ENCODE results near the gene KCND2. TPM values are rescaled to one million over a fixed set of nuclear protein-coding genes. Genes with fewer than 3 reads are reported as not detected.

Gene KCND2
- polyA plus RNA-seq, 1 of the 3 experiments (the other 2 are of a cell fraction) = not detected

- Histone ChIP-seq H3F3A (replicated peaks; ENCODE audit: insufficient read depth) (no peaks in the 10 kb centered on the region), H2AFZ (ENCODE audit: low read depth) (no peak overlapping the region), H4K20me1 (ENCODE audit: insufficient read depth) (no peaks in the 10 kb centered on the region), H3K9ac (no peak overlapping the region), H3K9me2 (0 out of 2 replicates have a peak, but pooled peaks cover 3% of the 10 kb centered on the region), H3K4me3 (ENCODE audit: low read depth in 2 of 2, low read length in 1 of 2) (no peak overlapping the region), H3K4me2 (no peak overlapping the region), H3K79me2 (ENCODE audit: insufficient read depth) (no peaks in the 10 kb centered on the region), H3K27me3 (ENCODE audit: insufficient read depth) (peaks cover 7% of the 10 kb centered on the region; the same call in 1 of the 2 replicates), H3K27ac (ENCODE audit: low read depth in 2 of 2, low read length in 1 of 2) (no peak overlapping the region), H3K9me3 (no peaks in the 10 kb centered on the region), H3K36me3 (replicated peaks in 1 of 2; ENCODE audit: control insufficient read depth in 1 of 2, insufficient read depth in 2 of 2, low read length in 1 of 2) (no peaks in the 10 kb centered on the region), H3K4me1 (ENCODE audit: control insufficient read depth in 1 of 2, insufficient read depth in 2 of 2, low read depth in 1 of 2, low read length in 1 of 2) (no peaks in the 10 kb centered on the region)
- CTCF ChIA-PET = interaction anchor here (0.6 to 1.3 kb wide), 2 partner anchors 21 to 41 kb away, joined by 3 to 5 read pairs; no protein-coding TSS in a partner anchor
- DNase-seq = no peak
- TF ChIP-seq IRF3 (IDR thresholded peaks at IDR 0.05; ENCODE audit: low read depth, low read length) (no peak), RAD21 (IDR thresholded peaks at IDR 0.05; ENCODE audit: low read length) (no peak), JUND (IDR thresholded peaks at IDR 0.05) (no peak), NRF1 (IDR thresholded peaks at IDR 0.05; ENCODE audit: low read depth, low read length) (no peak), FOXJ3 (CRISPR knock-in tag; IDR thresholded peaks at IDR 0.05) (no peak), RCOR1 (IDR thresholded peaks at IDR 0.05; ENCODE audit: low read length) (no peak), PBX3 (IDR thresholded peaks at IDR 0.05) (no peak), POLR2AphosphoS5 (IDR thresholded peaks at IDR 0.05; ENCODE audit: low read depth, low read length) (no peak), SIN3A (IDR thresholded peaks at IDR 0.05; ENCODE audit: borderline replicate concordance, low read depth, low read length) (no peak), MAX (IDR thresholded peaks at IDR 0.05; ENCODE audit: low read depth) (no peak), GATA2 (CRISPR knock-in tag; IDR thresholded peaks at IDR 0.05) (no peak), MEF2A (IDR thresholded peaks at IDR 0.05; ENCODE audit: borderline replicate concordance, low read depth) (no peak), CTCF (IDR thresholded peaks at IDR 0.05) (no peak), TAF1 (IDR thresholded peaks at IDR 0.05; ENCODE audit: borderline replicate concordance, low read depth, low read length) (no peak)
- POLR2A ChIA-PET = no interaction called here
- 7% methylated on average over 6 of the region's 6 CpGs for WGBS (ENCODE audit: low lambda C conversion rate)
These were observed 411.5 kb downstream of the KCND2 start for GRCh38 chr7:120684463-120684862.

- Histone ChIP-seq H3K36me3 (replicated peaks in 1 of 2; ENCODE audit: control insufficient read depth in 1 of 2, insufficient read depth in 2 of 2, low read length in 1 of 2) (no peaks in the 10 kb centered on the region), H3K4me3 (ENCODE audit: low read depth in 2 of 2, low read length in 1 of 2) (no peak overlapping the region), H3K27ac (ENCODE audit: low read depth in 2 of 2, low read length in 1 of 2) (no peak overlapping the region), H3K9me2 (no peaks in the 10 kb centered on the region), H2AFZ (ENCODE audit: low read depth) (no peak overlapping the region), H3F3A (replicated peaks; ENCODE audit: insufficient read depth) (no peaks in the 10 kb centered on the region), H3K9ac (no peak overlapping the region), H3K9me3 (no peaks in the 10 kb centered on the region), H3K27me3 (ENCODE audit: insufficient read depth) (no peaks in the 10 kb centered on the region), H3K79me2 (ENCODE audit: insufficient read depth) (no peaks in the 10 kb centered on the region), H3K4me2 (no peak overlapping the region), H4K20me1 (ENCODE audit: insufficient read depth) (no peaks in the 10 kb centered on the region), H3K4me1 (ENCODE audit: control insufficient read depth in 1 of 2, insufficient read depth in 2 of 2, low read depth in 1 of 2, low read length in 1 of 2) (no peaks in the 10 kb centered on the region)
- DNase-seq = no peak
- CTCF ChIA-PET = interaction anchor here (1.2 kb wide), 1 partner anchor 9 kb away, joined by 3 read pairs; no protein-coding TSS in a partner anchor
- POLR2A ChIA-PET = no interaction called here
- 1% methylated on average over 2 of the region's 2 CpGs for WGBS (ENCODE audit: low lambda C conversion rate)
- TF ChIP-seq PBX3 (IDR thresholded peaks at IDR 0.05) (no peak), MAX (IDR thresholded peaks at IDR 0.05; ENCODE audit: low read depth) (no peak), REST (IDR thresholded peaks at IDR 0.05; ENCODE audit: low read depth, low read length) (no peak), NRF1 (IDR thresholded peaks at IDR 0.05; ENCODE audit: low read depth, low read length) (no peak), FOSL2 (IDR thresholded peaks at IDR 0.05; ENCODE audit: borderline replicate concordance, low read depth) (no peak), ELF1 (IDR thresholded peaks at IDR 0.05) (no peak), FOXJ3 (CRISPR knock-in tag; IDR thresholded peaks at IDR 0.05) (no peak), GABPA (IDR thresholded peaks at IDR 0.05; ENCODE audit: low read depth) (no peak)
These were observed 418.9 kb downstream of the KCND2 start for GRCh38 chr7:120691915-120692314.
